GM23338 (cell line): ENCODE measurements around the gene NR2C2AP. TPM values are rescaled to one million over a fixed set of nuclear protein-coding genes. Genes with fewer than 3 reads are reported as not detected.

ENCODE experiments used
- ATAC-seq: fragments of 200-7000 bp; cut with Tn5 transposase; 3 replicates; pipeline ENCODE4 v1.9.1; 2020
- DNase-seq: peaks from one replicate; pipeline ENCODE4 v3.0.0-alpha.2; 2015; ENCODE audit warnings: low spot score
- H2AFZ ChIP-seq: fragments of 200-600 bp; sonication (generic); 2 replicates; pipeline ENCODE4 v1.8.0; 2016; ENCODE audit warnings: antibody characterized with exemption, mild to moderate bottlenecking, moderate library complexity
- H3F3A ChIP-seq: fragments of 200-600 bp; sonication (generic); replicated peaks from 2 replicates; pipeline ENCODE4 v1.8.0; 2017; ENCODE audit warnings: antibody characterized with exemption, mixed run types, low read depth
- H3K27ac ChIP-seq: fragments of 200-600 bp; sonication (generic); 2 replicates; pipeline ENCODE4 v1.6.1; 2016; ENCODE audit warnings: low read depth
- H3K27me3 ChIP-seq: fragments of 200-600 bp; sonication (generic); 2 replicates; pipeline ENCODE4 v1.8.0; 2016; ENCODE audit warnings: mild to moderate bottlenecking, mixed run types, moderate library complexity; ENCODE audit not compliant: insufficient read depth
- H3K36me3 ChIP-seq: fragments of 200-600 bp; sonication (generic); 2 replicates; pipeline ENCODE4 v1.8.0; 2016; ENCODE audit warnings: mild to moderate bottlenecking; ENCODE audit not compliant: insufficient read depth
- H3K4me1 ChIP-seq: fragments of 200-600 bp; sonication (generic); 2 replicates; pipeline ENCODE4 v1.8.0; 2016; ENCODE audit warnings: mild to moderate bottlenecking, moderate library complexity; ENCODE audit not compliant: insufficient read depth
- H3K4me2 ChIP-seq: fragments of 200-600 bp; sonication (generic); 2 replicates; pipeline ENCODE4 v1.7.1; 2017; ENCODE audit warnings: mixed run types
- H3K4me3 ChIP-seq: fragments of 200-600 bp; sonication (generic); 2 replicates; pipeline ENCODE4 v1.6.1; 2016; ENCODE audit warnings: mixed run types
- H3K79me2 ChIP-seq: fragments of 200-600 bp; sonication (generic); replicated peaks from 2 replicates; pipeline ENCODE4 v1.8.0; 2017; ENCODE audit warnings: mild to moderate bottlenecking; ENCODE audit not compliant: insufficient read depth
- H3K9me2 ChIP-seq: fragments of 200-600 bp; sonication (generic); 2 replicates; pipeline ENCODE4 v1.8.0; 2017; ENCODE audit not compliant: insufficient read depth
- H4K20me1 ChIP-seq: fragments of 200-600 bp; sonication (generic); replicated peaks from 2 replicates; pipeline ENCODE4 v1.8.0; 2017; ENCODE audit warnings: mild to moderate bottlenecking; ENCODE audit not compliant: insufficient read depth
- H3K27ac Mint-ChIP-seq: 2 replicates; pipeline ENCODE4 v1.8.0; 2020; ENCODE audit warnings: inconsistent platforms, mild to moderate bottlenecking, moderate library complexity, mixed read lengths
- H3K27me3 Mint-ChIP-seq: 3 replicates; pipeline ENCODE4 v1.8.0; 2022; ENCODE audit warnings: low read depth, mild to moderate bottlenecking, moderate library complexity, mixed read lengths, inconsistent platforms; ENCODE audit not compliant: insufficient read depth, poor library complexity
- H3K36me3 Mint-ChIP-seq: 3 replicates; pipeline ENCODE4 v1.8.0; 2021; ENCODE audit warnings: low read depth, mild to moderate bottlenecking, inconsistent platforms, moderate library complexity, mixed read lengths
- H3K4me1 Mint-ChIP-seq: 3 replicates; pipeline ENCODE4 v1.8.0; 2020; ENCODE audit warnings: mild to moderate bottlenecking, inconsistent platforms, mixed read lengths
- H3K4me3 Mint-ChIP-seq: 3 replicates; pipeline ENCODE4 v1.8.0; 2021; ENCODE audit warnings: moderate library complexity, mild to moderate bottlenecking, inconsistent platforms, mixed read lengths
- H3K9me3 Mint-ChIP-seq: 3 replicates; pipeline ENCODE4 v1.8.0; 2020; ENCODE audit warnings: moderate library complexity, mild to moderate bottlenecking, inconsistent platforms, mixed read lengths
- JUNB ChIP-seq: IDR thresholded peaks from one replicate; pipeline ENCODE4 v1.6.1; 2016; ENCODE audit warnings: antibody characterized with exemption; ENCODE audit not compliant: unreplicated experiment
- NANOG ChIP-seq: IDR thresholded peaks from 2 replicates; pipeline ENCODE4 v1.6.1; 2016; ENCODE audit warnings: antibody characterized with exemption, borderline replicate concordance
- POLR2AphosphoS5 ChIP-seq: IDR thresholded peaks from 2 replicates; pipeline ENCODE4 v1.6.1; 2016; ENCODE audit warnings: antibody characterized with exemption, low read depth
- STAT1 ChIP-seq: IDR thresholded peaks from one replicate; pipeline ENCODE4 v1.6.1; 2016; ENCODE audit warnings: antibody characterized with exemption; ENCODE audit not compliant: unreplicated experiment
- ZNF114 ChIP-seq: fragments of 250-450 bp; sonication (Bioruptor Pico); IDR thresholded peaks from 2 replicates; pipeline ENCODE4 v1.5.0; 2020; ENCODE audit warnings: mild to moderate bottlenecking, moderate library complexity
- polyA plus RNA-seq: library from polyadenylated mRNA; unstranded; fragments of >200 nt; fragmentation: Nextera tagmentation; extraction: Ambion mirVana; gene quantifications from 2 replicates; pipeline ENCODE4 v1.2.1, GENCODE V29; 2016
- total RNA-seq: library from RNA; depleted of rRNA; stranded (reverse); fragments of >200 nt; shearing (Covaris generic); gene quantifications from 2 replicates; pipeline ENCODE4 v1.2.3, GENCODE V29; 2014
- TF ChIP-seq, protein P1 (sequence below): fragments of 250-450 bp; sonication (Bioruptor Pico); IDR thresholded peaks from 2 replicates; pipeline ENCODE4 v1.5.0; 2020; ENCODE audit warnings: mild to moderate bottlenecking, moderate library complexity

Gene NR2C2AP
- total and polyA plus RNA-seq, 2 experiments from 2014 or later = 14.4 to 25.7 TPM

DNA sequence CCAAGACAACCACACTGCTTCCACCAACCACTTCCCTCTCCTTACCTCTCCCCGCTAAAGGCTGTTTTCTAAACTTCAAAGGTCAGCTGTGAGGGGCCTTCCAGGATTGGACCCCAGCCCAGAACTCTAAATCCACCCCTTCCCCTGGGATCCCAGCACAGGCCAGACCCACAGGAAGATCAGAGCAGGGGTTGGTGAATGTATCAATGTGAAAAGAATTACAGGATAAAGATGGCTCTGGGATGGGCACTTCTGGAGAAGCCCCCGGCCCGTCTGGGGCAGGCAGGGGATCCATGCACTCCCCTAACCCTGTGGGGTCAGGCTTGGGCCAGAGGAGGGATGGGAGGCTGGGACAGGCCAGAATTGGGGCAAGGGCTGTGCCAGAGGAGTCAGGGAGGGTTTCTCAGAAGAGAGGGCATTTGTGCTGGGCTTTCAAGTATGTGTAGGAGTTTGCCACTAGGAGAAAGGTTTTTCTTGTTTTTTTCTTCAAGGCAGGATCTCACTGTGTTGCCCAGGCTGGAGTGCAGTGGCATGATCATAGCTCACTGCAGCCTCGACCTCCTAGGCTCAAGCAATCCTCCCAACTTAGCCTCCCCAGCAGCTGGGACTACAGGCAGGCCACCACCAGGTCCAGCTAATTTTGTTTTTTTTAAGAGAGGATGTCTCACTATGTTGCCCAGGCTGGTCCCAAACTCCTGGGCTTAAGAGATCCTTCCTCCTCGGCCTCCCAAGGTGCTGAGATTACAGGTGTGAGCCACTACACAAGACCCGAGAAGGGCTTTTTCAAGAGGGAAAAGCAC is 32.1 kb downstream of the NR2C2AP start (continued):
- TF ChIP-seq, protein P1, sequence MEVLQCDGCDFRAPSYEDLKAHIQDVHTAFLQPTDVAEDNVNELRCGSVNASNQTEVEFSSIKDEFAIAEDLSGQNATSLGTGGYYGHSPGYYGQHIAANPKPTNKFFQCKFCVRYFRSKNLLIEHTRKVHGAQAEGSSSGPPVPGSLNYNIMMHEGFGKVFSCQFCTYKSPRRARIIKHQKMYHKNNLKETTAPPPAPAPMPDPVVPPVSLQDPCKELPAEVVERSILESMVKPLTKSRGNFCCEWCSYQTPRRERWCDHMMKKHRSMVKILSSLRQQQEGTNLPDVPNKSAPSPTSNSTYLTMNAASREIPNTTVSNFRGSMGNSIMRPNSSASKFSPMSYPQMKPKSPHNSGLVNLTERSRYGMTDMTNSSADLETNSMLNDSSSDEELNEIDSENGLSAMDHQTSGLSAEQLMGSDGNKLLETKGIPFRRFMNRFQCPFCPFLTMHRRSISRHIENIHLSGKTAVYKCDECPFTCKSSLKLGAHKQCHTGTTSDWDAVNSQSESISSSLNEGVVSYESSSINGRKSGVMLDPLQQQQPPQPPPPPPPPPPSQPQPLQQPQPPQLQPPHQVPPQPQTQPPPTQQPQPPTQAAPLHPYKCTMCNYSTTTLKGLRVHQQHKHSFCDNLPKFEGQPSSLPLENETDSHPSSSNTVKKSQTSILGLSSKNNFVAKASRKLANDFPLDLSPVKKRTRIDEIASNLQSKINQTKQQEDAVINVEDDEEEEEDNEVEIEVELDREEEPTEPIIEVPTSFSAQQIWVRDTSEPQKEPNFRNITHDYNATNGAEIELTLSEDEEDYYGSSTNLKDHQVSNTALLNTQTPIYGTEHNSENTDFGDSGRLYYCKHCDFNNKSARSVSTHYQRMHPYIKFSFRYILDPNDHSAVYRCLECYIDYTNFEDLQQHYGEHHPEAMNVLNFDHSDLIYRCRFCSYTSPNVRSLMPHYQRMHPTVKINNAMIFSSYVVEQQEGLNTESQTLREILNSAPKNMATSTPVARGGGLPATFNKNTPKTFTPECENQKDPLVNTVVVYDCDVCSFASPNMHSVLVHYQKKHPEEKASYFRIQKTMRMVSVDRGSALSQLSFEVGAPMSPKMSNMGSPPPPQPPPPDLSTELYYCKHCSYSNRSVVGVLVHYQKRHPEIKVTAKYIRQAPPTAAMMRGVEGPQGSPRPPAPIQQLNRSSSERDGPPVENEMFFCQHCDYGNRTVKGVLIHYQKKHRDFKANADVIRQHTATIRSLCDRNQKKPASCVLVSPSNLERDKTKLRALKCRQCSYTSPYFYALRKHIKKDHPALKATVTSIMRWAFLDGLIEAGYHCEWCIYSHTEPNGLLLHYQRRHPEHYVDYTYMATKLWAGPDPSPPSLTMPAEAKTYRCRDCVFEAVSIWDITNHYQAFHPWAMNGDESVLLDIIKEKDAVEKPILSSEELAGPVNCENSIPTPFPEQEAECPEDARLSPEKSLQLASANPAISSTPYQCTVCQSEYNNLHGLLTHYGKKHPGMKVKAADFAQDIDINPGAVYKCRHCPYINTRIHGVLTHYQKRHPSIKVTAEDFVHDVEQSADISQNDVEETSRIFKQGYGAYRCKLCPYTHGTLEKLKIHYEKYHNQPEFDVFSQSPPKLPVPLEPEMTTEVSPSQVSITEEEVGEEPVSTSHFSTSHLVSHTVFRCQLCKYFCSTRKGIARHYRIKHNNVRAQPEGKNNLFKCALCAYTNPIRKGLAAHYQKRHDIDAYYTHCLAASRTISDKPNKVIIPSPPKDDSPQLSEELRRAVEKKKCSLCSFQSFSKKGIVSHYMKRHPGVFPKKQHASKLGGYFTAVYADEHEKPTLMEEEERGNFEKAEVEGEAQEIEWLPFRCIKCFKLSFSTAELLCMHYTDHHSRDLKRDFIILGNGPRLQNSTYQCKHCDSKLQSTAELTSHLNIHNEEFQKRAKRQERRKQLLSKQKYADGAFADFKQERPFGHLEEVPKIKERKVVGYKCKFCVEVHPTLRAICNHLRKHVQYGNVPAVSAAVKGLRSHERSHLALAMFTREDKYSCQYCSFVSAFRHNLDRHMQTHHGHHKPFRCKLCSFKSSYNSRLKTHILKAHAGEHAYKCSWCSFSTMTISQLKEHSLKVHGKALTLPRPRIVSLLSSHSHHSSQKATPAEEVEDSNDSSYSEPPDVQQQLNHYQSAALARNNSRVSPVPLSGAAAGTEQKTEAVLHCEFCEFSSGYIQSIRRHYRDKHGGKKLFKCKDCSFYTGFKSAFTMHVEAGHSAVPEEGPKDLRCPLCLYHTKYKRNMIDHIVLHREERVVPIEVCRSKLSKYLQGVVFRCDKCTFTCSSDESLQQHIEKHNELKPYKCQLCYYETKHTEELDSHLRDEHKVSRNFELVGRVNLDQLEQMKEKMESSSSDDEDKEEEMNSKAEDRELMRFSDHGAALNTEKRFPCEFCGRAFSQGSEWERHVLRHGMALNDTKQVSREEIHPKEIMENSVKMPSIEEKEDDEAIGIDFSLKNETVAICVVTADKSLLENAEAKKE (CRISPR knock-in tag) = no peak
- TF ChIP-seq ZNF114 (CRISPR knock-in tag) = no peak
- TF ChIP-seq JUNB = no peak
- no peak for TF ChIP-seq NANOG
- no peak for TF ChIP-seq STAT1

DNA sequence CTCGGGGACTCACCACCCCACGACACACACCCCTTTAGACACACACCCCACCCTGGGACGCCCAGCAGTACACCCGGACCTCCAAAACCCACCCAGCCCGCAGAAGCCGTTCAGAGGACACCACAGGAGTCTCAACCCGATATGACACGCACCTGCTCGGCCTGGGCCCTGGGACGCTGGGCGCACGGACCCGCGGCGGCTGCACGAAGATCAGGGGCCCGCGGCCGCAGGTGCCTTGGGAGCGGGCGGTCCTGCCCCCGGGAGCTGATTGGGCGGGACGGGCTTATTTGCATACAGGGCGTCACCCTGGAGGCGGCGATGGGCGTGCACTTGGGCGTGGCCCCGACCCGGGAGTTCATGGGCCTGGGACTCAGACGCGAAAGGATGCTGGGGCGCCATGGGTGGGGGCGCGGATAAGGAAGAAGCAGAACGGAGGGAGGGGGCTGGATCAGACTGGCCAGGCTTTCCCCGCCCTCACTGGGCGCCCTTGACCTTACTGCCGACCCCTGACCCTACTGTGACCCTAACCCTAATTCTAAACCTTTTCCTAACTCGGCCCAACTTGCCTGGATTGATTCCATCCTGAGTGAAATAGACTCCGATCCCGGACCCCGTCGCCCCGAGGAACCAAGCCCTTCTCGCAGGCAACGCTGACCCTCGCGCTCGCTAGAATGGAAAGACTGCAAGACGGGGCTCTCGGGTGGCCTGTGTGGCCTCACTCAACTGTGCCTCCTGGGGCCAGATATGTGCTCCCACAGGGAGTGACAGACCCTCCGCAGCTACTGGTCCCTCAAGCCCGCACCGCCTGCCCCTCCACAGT is 33.0 kb downstream of the NR2C2AP start, which contains the start of gene MEF2B:
TSS of gene MEF2B (minus strand) at position 211 of the 820 bp plus-strand sequence. CDS start 19,528 bp downstream, outside the sequence.
- DNase-seq (peak; percentile 97), ATAC-seq (peak; percentile 90)
- H3K27ac Mint-ChIP-seq = no peak within 1 kb of the TSS
- Histone ChIP-seq H3K4me2 (peak within 1 kb of the TSS; percentile 79), H3K27me3 (peaks cover 28% of the 10 kb centered on the region), H3K27ac (no peak within 1 kb of the TSS), H3K4me1 (peaks cover 16% of the 10 kb centered on the region), H3K4me3 (peak within 1 kb of the TSS; percentile 64), H3K79me2 (no peaks in the 10 kb centered on the region), H3K36me3 (no peaks in the 10 kb centered on the region), H4K20me1 (no peaks in the 10 kb centered on the region), H3K9me2 (no peaks in the 10 kb centered on the region), H3F3A (peaks cover 12% of the 10 kb centered on the region; the same call in 1 of the 2 replicates), H2AFZ (peak within 1 kb of the TSS; percentile 81)
- peaks cover 38% of the 10 kb centered on the region for H3K27me3 Mint-ChIP-seq
- TF ChIP-seq POLR2AphosphoS5 (peak; percentile 92), NANOG (no peak)
- TF ChIP-seq, protein P1 (CRISPR knock-in tag) = no peak
- no peaks in the 10 kb centered on the region for H3K9me3 Mint-ChIP-seq
- peak within 1 kb of the TSS; percentile 72 for H3K4me3 Mint-ChIP-seq
- peaks cover 27% of the 10 kb centered on the region for H3K4me1 Mint-ChIP-seq
- no peaks in the 10 kb centered on the region; the same call in 2 of the 3 replicates for H3K36me3 Mint-ChIP-seq
